Gastroesophageal sphincter (tissue), 3 donors: ENCODE measurements around the gene PTK6.

Experiments
- CTCF ChIP-seq, 4 experiments: fragments of 200-600 bp in 2 of 4; fragments of 450-650 bp in 2 of 4; sonication (generic) in 1 of 4; IDR thresholded peaks; one replicate each; pipeline ENCODE4 v1.5.1; 2017 to 2019; ENCODE audit warnings: antibody characterized with exemption in 4 of 4, mild to moderate bottlenecking in 2 of 4, moderate library complexity in 2 of 4
- POLR2A ChIP-seq, 2 donors: fragments of 450-650 bp; IDR thresholded peaks; one replicate each; pipeline ENCODE4 v1.6.1; 2017; ENCODE audit warnings: antibody characterized with exemption in 2 of 2, mild to moderate bottlenecking in 2 of 2, moderate library complexity in 1 of 2
- POLR2AphosphoS5 ChIP-seq: sonication (generic); formaldehyde crosslinking; IDR thresholded peaks from one replicate; pipeline ENCODE4 v1.6.1; 2017; ENCODE audit warnings: antibody characterized with exemption

- TF ChIP-seq POLR2A (IDR thresholded peaks at IDR 0.05), result no peak
- TF ChIP-seq CTCF (IDR thresholded peaks at IDR 0.05), result no peak
- no peak for TF ChIP-seq POLR2AphosphoS5
Measured at GRCh38 chr20:63549019-63549418, 11.8 kb upstream of the PTK6 start.
